ENCODE measurements around the gene DCAF17.

Gene DCAF17

GRCh38 chr2:171531836-171532450 lies 97.9 kb downstream of the DCAF17 start:
- Histone ChIP-seq H3K4me3 (ENCODE audit: low read depth in 1 of 2, low read length in 2 of 2) (no peak overlapping the region), H3K9me3 (ENCODE audit: control insufficient read depth in 1 of 2, low read length in 2 of 2) (no peaks in the 10 kb centered on the region), H3K4me1 (ENCODE audit: control insufficient read depth in 1 of 2, insufficient read depth in 2 of 2, low read length in 2 of 2) (peaks cover 0 to 9% of the 10 kb centered on the region in 2 donors), H3K27me3 (ENCODE audit: low read depth, low read length) (no peaks in the 10 kb centered on the region), H3K36me3 (ENCODE audit: control insufficient read depth in 1 of 2, insufficient read depth in 2 of 2, low read length in 2 of 2) (peaks cover 0 to 7% of the 10 kb centered on the region in 2 donors), H3K27ac (ENCODE audit: low read length) (no peak overlapping the region)

DNA sequence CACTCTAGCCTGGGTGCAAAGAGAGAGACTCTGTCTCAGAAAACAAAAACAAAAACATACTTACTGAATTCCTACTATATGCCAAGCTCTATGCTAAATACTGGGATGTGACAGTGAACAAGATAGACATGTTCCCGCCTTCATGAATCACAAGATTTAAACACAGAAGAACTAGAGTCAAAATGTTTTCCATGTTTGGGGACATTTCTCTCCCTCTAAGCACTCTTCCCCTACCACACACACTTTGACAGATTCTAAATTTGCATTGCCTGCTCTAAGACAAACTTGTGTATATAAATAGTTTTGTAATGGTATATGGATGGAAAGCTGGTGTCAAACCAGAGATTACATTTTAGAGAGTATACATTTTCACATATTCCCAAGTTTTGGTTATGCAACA lies 99.3 kb downstream of the DCAF17 start:
- H3K27me3 ChIP-seq (ENCODE audit: low read depth, low read length), result no peaks in the 10 kb centered on the region
- H3K4me3 ChIP-seq (ENCODE audit: low read depth in 1 of 2, low read length in 2 of 2), result no peak overlapping the region
- H3K4me1 ChIP-seq (ENCODE audit: control insufficient read depth in 1 of 2, insufficient read depth in 2 of 2, low read length in 2 of 2), result peaks cover 0 to 9% of the 10 kb centered on the region in 2 donors
- H3K36me3 ChIP-seq (ENCODE audit: control insufficient read depth in 1 of 2, insufficient read depth in 2 of 2, low read length in 2 of 2), result peaks cover 0 to 7% of the 10 kb centered on the region in 2 donors
- no peaks in the 10 kb centered on the region for H3K9me3 ChIP-seq (ENCODE audit: control insufficient read depth in 1 of 2, low read length in 2 of 2)
- H3K27ac ChIP-seq (ENCODE audit: low read length), result no peak overlapping the region
